Stomach smooth muscle (tissue), 2 donors: ENCODE results near the gene CTNND2.

Experiments
- H3K27ac ChIP-seq: one replicate; pipeline ENCODE4 v1.7.0; 2013; ENCODE audit warnings: mild to moderate bottlenecking, low read length, inconsistent platforms
- H3K27me3 ChIP-seq, 2 donors: one replicate each; pipeline ENCODE4 v1.7.0; 2013; ENCODE audit warnings: low read length in 2 of 2; ENCODE audit not compliant: insufficient read depth in 2 of 2, control insufficient read depth in 1 of 2
- H3K36me3 ChIP-seq, 2 donors: one replicate each; pipeline ENCODE4 v1.7.0; 2013; ENCODE audit warnings: low read length in 2 of 2; ENCODE audit not compliant: control insufficient read depth in 2 of 2, insufficient read depth in 2 of 2
- H3K4me1 ChIP-seq: one replicate; pipeline ENCODE4 v1.7.0; 2013; ENCODE audit warnings: low read length; ENCODE audit not compliant: control insufficient read depth, insufficient read depth
- H3K4me3 ChIP-seq, 2 donors: one replicate each; pipeline ENCODE4 v1.7.0; 2013; ENCODE audit warnings: low read length in 2 of 2
- H3K9ac ChIP-seq, 2 donors: one replicate each; pipeline ENCODE4 v1.7.0; 2013; ENCODE audit warnings: low read length in 2 of 2, mild to moderate bottlenecking in 1 of 2
- H3K9me3 ChIP-seq, 2 donors: one replicate each; pipeline ENCODE4 v1.7.0; 2013; ENCODE audit warnings: low read length in 2 of 2; ENCODE audit not compliant: control insufficient read depth in 2 of 2
- donor health status: healthy.
- donor health status: Pancreatic carcinoma.

Gene CTNND2

GRCh38 chr5:11528720-11529119 lies 375.5 kb downstream of the CTNND2 start:
- H3K4me3 ChIP-seq = no peak overlapping the region
- H3K9ac ChIP-seq = no peak overlapping the region
- no peaks in the 10 kb centered on the region for H3K9me3 ChIP-seq
- no peaks in the 10 kb centered on the region for H3K36me3 ChIP-seq
- no peaks in the 10 kb centered on the region for H3K27me3 ChIP-seq
- no peak overlapping the region for H3K27ac ChIP-seq
- no peaks in the 10 kb centered on the region for H3K4me1 ChIP-seq

- no peaks in the 10 kb centered on the region for H3K27me3 ChIP-seq
- H3K9me3 ChIP-seq = no peaks in the 10 kb centered on the region
- no peak overlapping the region for H3K27ac ChIP-seq
- no peaks in the 10 kb centered on the region for H3K4me1 ChIP-seq
- H3K9ac ChIP-seq = no peak overlapping the region
- H3K36me3 ChIP-seq = no peaks in the 10 kb centered on the region
- no peak overlapping the region for H3K4me3 ChIP-seq
Observed at GRCh38 chr5:11527652-11528349, 376.4 kb downstream of the CTNND2 start.

DNA sequence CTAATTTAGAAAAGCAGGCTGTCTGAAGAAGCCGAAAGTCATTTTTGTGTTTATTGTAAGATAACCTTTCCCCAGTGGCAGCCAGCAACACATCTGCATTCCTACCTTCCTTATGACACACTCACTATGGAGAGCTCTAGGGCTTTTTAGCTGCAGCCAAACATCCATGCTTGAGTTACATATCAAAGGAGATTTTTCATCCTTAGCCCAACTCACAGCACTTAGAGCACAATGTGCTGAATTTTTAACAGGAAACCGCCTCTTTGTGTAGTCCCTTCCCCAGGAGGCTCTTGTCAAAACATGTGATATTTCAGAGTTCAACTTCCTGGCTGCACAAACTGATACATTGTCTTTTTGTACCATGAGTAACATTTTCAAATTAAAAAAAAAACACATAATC lies 379.2 kb downstream of the CTNND2 start:
- Histone ChIP-seq H3K9ac (no peak overlapping the region), H3K9me3 (no peaks in the 10 kb centered on the region), H3K27me3 (no peaks in the 10 kb centered on the region), H3K27ac (no peak overlapping the region), H3K36me3 (no peaks in the 10 kb centered on the region), H3K4me3 (no peak overlapping the region), H3K4me1 (no peaks in the 10 kb centered on the region)

DNA sequence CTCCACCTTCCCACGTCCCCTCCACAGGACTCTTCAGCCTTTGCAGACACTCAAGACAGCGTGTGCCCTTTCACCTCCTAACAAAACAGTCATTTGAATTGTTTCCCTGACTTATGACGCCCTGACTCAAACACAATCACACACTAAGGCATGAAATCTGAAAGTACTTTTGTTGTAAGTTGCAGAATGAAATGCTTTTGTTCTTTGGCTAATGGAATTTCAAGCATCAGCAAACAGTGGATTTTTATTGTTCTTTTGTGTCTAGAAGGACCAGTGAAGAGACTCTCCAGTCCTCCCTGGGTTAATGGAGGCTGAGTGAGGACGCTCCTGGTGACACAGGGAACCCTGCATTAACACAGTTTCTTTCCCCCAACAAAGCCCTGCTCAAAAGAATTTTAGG lies 380.1 kb downstream of the CTNND2 start:
- Histone ChIP-seq H3K9ac (no peak overlapping the region), H3K4me1 (no peaks in the 10 kb centered on the region), H3K27ac (no peak overlapping the region), H3K36me3 (no peaks in the 10 kb centered on the region), H3K4me3 (no peak overlapping the region), H3K27me3 (no peaks in the 10 kb centered on the region), H3K9me3 (no peaks in the 10 kb centered on the region)

DNA sequence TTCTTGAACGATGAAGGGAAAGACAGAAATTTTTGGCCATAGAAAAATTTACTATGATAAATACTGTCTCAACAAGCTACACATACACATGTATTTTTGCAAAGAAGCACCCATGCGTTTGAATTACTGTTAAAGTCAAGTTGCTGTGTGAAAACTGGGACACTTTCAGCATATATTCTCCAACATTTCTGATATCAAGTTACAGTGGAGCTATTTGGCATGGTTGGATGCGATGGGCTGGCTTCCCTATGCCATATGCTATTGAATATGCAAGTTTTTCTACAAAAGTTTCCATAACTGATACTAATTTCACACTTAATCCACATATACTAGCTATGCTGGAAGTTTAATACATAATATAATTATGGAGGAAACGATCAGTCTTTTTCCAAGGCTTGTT lies 381.4 kb downstream of the CTNND2 start:
- no peak overlapping the region for H3K4me3 ChIP-seq
- no peak overlapping the region for H3K27ac ChIP-seq
- no peaks in the 10 kb centered on the region for H3K36me3 ChIP-seq
- no peak overlapping the region for H3K9ac ChIP-seq
- no peaks in the 10 kb centered on the region for H3K9me3 ChIP-seq
- no peaks in the 10 kb centered on the region for H3K4me1 ChIP-seq
- no peaks in the 10 kb centered on the region for H3K27me3 ChIP-seq

DNA sequence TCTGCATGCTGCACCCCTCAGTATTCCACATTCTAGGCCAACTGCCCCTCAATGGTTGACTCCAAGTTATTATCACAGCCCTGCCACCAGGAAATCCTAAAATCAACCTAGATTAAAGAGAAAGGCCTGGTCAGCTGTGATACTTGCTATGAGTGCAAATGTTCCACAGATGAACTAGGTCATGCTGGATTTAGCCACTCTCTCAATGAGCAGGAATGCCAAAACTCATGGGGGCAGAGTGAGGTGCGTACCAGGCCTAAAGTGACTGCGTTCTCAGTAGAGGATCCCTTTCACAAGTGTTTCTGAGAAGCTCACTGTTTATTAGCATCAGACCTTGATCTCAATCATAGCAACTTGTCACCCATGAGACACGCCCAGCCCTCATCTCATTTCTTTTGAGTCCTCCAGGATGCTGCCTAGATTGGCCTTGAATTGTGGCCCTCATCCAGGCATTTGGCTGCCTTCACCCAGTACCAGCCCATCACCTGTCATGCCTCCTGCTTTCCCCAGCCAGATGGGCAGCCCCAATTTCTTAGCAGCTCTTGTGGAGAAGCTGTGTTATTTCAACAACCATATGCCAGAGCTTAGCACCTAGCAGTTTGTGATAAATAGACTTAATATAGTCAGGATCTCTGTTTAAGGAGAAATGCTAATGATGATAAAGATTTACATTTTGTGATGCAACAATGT lies 383.9 kb downstream of the CTNND2 start:
- no peaks in the 10 kb centered on the region for H3K4me1 ChIP-seq
- no peak overlapping the region for H3K9ac ChIP-seq
- no peaks in the 10 kb centered on the region for H3K36me3 ChIP-seq
- no peaks in the 10 kb centered on the region for H3K27me3 ChIP-seq
- H3K27ac ChIP-seq = no peak overlapping the region
- H3K9me3 ChIP-seq = no peaks in the 10 kb centered on the region
- no peak overlapping the region for H3K4me3 ChIP-seq

- Histone ChIP-seq H3K9me3 (no peaks in the 10 kb centered on the region), H3K9ac (no peak overlapping the region), H3K36me3 (no peaks in the 10 kb centered on the region), H3K4me1 (no peaks in the 10 kb centered on the region), H3K4me3 (no peak overlapping the region), H3K27ac (no peak overlapping the region), H3K27me3 (no peaks in the 10 kb centered on the region)
Observed at GRCh38 chr5:11519236-11519635, 385.0 kb downstream of the CTNND2 start.

DNA sequence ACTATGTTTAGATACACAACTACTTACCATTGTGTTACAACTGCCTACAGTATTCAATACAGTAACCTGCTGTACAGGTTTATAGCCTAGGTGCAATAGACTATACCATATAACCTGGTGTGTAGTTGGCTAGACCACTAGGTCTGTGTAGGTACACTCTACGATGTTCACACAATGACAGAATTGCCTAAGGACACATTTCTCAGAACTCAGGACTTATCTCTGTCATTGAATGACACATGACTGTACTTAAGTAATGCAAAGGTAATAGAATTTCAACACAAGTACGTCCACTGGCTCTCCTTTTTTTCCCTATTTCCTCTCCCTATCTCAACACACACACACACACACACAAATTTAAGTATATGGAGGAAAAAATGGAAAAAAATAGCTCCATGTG lies 385.6 kb downstream of the CTNND2 start:
- H3K36me3 ChIP-seq = no peaks in the 10 kb centered on the region
- H3K9ac ChIP-seq = no peak overlapping the region
- no peaks in the 10 kb centered on the region for H3K27me3 ChIP-seq
- H3K4me3 ChIP-seq = no peak overlapping the region
- no peak overlapping the region for H3K27ac ChIP-seq
- H3K4me1 ChIP-seq = no peaks in the 10 kb centered on the region
- no peaks in the 10 kb centered on the region for H3K9me3 ChIP-seq

DNA sequence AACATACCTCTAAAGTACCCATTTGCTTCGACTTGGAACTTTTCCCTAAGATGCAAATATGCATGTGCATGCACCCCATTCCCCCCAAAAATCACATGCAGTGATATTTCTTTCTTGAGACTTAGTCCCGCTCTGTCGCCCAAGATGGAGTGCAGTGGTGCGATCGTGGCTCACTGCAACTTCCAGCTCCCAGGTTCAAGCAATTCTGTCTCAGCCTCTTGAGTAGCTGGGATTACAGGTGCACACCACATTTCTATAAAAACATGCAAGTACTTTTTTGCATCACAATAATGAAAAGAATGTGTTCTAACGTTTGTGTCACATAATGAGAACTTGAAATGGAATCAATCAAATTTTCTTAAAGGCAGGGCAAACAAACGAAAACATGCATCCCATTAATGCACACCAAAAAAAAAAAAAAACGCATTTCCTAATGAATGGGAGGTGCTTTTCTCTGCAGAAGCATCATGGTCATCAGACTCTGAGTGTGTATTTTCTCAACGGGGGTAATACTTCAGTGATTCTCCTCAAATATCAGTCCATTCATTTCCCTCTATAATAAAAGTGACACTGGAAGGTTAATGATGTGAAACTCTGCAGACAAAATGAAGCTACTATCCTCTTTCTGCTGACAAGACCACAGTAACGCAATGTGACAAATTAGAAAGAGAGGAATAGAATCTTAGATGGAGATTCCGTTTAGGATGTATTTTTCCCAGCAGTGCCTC lies 389.4 kb downstream of the CTNND2 start:
- H3K36me3 ChIP-seq = no peaks in the 10 kb centered on the region
- no peaks in the 10 kb centered on the region for H3K4me1 ChIP-seq
- H3K27me3 ChIP-seq = no peaks in the 10 kb centered on the region
- H3K4me3 ChIP-seq = no peak overlapping the region
- H3K9me3 ChIP-seq = no peaks in the 10 kb centered on the region
- no peak overlapping the region for H3K27ac ChIP-seq
- H3K9ac ChIP-seq = no peak overlapping the region

DNA sequence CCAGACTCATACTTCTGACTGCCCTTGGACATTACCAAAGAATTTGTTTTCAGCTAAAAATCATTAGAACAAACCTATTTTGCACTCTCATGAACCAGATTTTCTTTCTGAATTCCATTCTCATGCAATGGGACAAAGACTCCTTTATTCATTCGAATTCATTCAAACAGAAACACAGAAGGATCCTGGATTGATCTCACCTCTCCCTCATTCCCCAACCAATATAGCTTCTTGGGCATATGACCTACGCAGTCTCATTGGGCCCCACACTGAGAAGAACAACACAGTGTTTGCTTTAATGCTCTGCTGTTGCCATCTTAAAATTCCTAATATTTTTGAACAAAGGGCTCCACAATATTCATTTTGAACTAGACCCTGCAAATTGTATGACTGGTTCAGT lies 392.4 kb downstream of the CTNND2 start:
- no peak overlapping the region for H3K27ac ChIP-seq
- no peak overlapping the region for H3K9ac ChIP-seq
- H3K4me3 ChIP-seq = no peak overlapping the region
- no peaks in the 10 kb centered on the region for H3K36me3 ChIP-seq
- no peaks in the 10 kb centered on the region for H3K27me3 ChIP-seq
- H3K4me1 ChIP-seq = no peaks in the 10 kb centered on the region
- no peaks in the 10 kb centered on the region for H3K9me3 ChIP-seq

DNA sequence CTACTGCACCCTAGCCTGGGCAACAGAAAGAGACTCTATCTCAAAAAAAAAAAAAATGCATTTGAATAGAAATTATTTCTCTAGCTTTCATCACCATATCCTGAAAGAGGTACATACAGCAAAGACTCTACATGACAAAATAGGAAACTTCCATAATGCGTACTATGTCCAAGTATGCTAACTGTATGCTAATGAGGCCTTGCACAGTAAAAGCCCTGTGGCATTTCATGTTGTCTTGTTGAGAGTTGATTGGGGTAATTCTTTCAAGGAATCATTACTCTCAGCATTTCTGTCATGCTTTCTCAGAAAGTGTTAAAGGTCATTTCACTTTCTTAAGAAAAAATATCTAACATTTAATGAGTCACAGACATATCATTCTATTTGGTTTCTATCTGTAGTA lies 393.4 kb downstream of the CTNND2 start:
- Histone ChIP-seq H3K27me3 (no peaks in the 10 kb centered on the region), H3K4me1 (no peaks in the 10 kb centered on the region), H3K9ac (no peak overlapping the region), H3K36me3 (no peaks in the 10 kb centered on the region), H3K9me3 (no peaks in the 10 kb centered on the region), H3K4me3 (no peak overlapping the region), H3K27ac (no peak overlapping the region)
